ENCODE results near the gene PSME2. TPM values are rescaled to one million over a fixed set of nuclear protein-coding genes. Genes with fewer than 3 reads are reported as not detected.

PSME2 gene
- total and polyA plus RNA-seq, 9 of the 15 experiments (the other 6 are each of a cell fraction or from before 2014, with no cell fraction given) = 111 to 579 (median 159) TPM

- TF ChIP-seq E2F6 (IDR thresholded peaks at IDR 0.05; ENCODE audit: borderline replicate concordance in 1 of 2, extremely low read depth in 1 of 2, insufficient read depth in 1 of 2, insufficient read length in 1 of 2, low read depth in 1 of 2, low read length in 1 of 2, poor library complexity in 1 of 2, severe bottlenecking in 1 of 2) (peak; percentile 20 to 83), HIVEP1 (CRISPR knock-in tag; IDR thresholded peaks at IDR 0.05) (no peak), ESRRA (IDR thresholded peaks at IDR 0.05; ENCODE audit: borderline replicate concordance, low read depth) (no peak), RBM25 (IDR thresholded peaks at IDR 0.05; ENCODE audit: low read depth, low read length, severe bottlenecking) (no peak), PHB2 (IDR thresholded peaks at IDR 0.05; ENCODE audit: low read depth) (no peak), MBD1 (CRISPR knock-in tag; IDR thresholded peaks at IDR 0.05) (no peak), BRF1 (IDR thresholded peaks at IDR 0.05; ENCODE audit: borderline replicate concordance, extremely low read depth, insufficient read length) (no peak), SNAPC5 (CRISPR knock-in tag; IDR thresholded peaks at IDR 0.05) (no peak), HOXB6 (CRISPR knock-in tag; IDR thresholded peaks at IDR 0.05; ENCODE audit: borderline replicate concordance) (no peak), SNIP1 (IDR thresholded peaks at IDR 0.05; ENCODE audit: low read depth) (no peak), RB1 (IDR thresholded peaks at IDR 0.05; ENCODE audit: low read depth) (peak; percentile 33; the same call in 1 of the 2 replicates), ZNF717 (CRISPR knock-in tag; IDR thresholded peaks at IDR 0.05) (no peak), ZNF586 (CRISPR knock-in tag; conservative IDR thresholded peaks at IDR 0.05) (no peak), FOXJ3 (CRISPR knock-in tag; IDR thresholded peaks at IDR 0.05) (no peak), FOXK1 (CRISPR knock-in tag; IDR thresholded peaks at IDR 0.05; ENCODE audit: borderline replicate concordance) (no peak), ZEB2 (IDR thresholded peaks at IDR 0.05) (no peak), ELK1 (CRISPR knock-in tag; IDR thresholded peaks at IDR 0.05) (no peak), NELFE (IDR thresholded peaks at IDR 0.05; ENCODE audit: insufficient read depth, insufficient read length) (no peak), PATZ1 (CRISPR knock-in tag; IDR thresholded peaks at IDR 0.05; ENCODE audit: borderline replicate concordance) (no peak), SMAD4 (CRISPR knock-in tag; conservative IDR thresholded peaks at IDR 0.05) (no peak), TARDBP (IDR thresholded peaks at IDR 0.05) (no peak)
These were observed 10.4 kb downstream of the PSME2 start, which contains the start of gene PSME1 (continued) for GRCh38 chr14:24135834-24136683.

Measured in K562 (cell line).